Measurements from ENCODE around the gene SLC29A2.

SLC29A2 gene

DNA sequence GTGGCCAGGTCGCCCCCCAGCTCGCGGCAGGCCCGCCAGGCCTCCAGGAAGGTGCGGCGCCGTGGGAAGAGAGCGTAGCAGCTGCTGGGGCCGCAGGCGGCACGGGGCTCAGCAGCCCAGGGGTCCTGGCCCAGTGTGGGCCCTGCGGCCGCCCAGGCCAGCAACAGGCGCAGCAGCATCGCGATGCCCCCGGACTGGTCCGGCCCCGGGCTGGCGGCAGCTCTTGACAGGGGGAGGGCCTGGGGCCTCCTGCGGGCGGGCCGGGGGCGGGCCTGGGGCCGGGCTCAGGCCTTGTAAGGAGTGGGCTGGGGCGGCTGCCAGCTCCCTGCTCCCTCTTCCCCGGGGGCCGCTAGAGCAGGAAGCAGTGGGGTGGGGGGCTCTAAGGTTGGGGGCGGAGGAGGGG is 54.7 kb downstream of the SLC29A2 start, which contains the start of gene CD248:
Gene CD248 (minus strand): TSS at position 196 of the 403 bp plus-strand sequence. CDS start 17 bp downstream, at position 179.
- DNase-seq (ENCODE audit: insufficient read length, low spot score) = no peak
- no peak for FAIRE-seq
- TF ChIP-seq POLR2A (IDR thresholded peaks at IDR 0.05; ENCODE audit: low read depth, low read length) = no peak

DNA sequence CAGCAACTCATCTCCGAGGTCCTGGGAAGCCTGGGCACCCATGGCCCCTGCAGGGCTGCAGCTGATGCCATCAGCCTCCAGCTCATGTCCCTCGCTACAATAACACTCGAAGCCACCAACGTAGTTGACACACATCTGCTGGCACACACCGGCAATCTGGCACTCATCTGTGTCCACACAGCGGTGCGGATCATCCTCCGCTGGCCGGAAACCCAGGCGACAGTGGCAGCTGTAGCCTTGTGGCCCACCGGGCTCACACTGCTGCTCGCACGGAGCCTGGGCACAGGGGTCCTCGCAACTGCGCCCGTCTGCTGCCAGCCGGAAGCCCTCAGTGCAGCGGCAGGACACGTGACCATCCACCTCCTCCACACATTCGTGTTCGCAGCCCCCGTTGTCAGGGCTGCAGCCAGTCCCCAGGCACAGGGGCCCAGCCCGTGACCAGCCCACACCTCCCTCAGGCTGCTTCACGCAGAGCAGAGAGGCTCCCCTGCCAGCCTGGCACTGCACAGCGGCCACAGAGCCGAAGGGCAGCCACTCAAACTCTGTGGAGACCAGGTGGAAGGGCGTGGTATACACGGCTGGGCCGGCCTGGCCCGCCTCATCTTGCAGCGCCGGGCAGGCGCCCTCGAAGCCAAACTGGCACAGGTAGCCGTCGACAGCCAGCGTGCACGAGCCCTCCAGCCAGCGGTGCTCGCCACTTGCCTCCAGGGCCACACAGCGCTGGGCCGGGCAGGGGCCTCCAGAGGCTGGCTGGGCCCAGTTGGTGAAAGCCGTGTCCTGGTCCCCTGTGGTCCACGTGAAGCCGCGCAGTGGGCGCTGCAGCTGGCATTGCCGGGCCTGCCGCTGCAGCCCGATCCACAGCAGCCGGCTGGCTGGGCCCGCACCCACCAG is 55.4 kb downstream of the SLC29A2 start:
- DNase-seq (ENCODE audit: insufficient read length, low spot score) (no peak), FAIRE-seq (no peak)
- TF ChIP-seq POLR2A (IDR thresholded peaks at IDR 0.05; ENCODE audit: low read depth, low read length) = no peak

DNA sequence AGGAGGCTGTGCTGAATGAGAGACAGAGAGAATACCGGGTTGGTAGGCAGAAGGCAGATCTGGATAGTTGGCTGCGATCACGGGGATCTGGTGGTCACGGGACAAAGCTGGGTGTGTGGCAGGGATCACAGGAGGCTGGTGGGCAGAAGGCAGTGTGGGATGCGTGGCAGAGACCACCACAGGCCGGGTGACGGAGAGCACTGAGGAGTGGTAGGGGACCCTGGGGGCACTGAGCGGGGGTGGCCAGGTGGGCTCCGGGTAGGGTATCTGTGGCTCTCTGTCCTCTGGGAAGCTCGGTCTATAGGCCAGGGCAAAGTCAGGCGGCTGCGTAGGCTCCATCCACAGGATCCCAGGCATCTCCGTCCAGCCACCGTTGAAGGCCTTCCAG is 56.1 kb downstream of the SLC29A2 start:
- no peak for TF ChIP-seq POLR2A (IDR thresholded peaks at IDR 0.05; ENCODE audit: low read depth, low read length)
- DNase-seq (ENCODE audit: insufficient read length, low spot score) (no peak), FAIRE-seq (no peak)

DNA sequence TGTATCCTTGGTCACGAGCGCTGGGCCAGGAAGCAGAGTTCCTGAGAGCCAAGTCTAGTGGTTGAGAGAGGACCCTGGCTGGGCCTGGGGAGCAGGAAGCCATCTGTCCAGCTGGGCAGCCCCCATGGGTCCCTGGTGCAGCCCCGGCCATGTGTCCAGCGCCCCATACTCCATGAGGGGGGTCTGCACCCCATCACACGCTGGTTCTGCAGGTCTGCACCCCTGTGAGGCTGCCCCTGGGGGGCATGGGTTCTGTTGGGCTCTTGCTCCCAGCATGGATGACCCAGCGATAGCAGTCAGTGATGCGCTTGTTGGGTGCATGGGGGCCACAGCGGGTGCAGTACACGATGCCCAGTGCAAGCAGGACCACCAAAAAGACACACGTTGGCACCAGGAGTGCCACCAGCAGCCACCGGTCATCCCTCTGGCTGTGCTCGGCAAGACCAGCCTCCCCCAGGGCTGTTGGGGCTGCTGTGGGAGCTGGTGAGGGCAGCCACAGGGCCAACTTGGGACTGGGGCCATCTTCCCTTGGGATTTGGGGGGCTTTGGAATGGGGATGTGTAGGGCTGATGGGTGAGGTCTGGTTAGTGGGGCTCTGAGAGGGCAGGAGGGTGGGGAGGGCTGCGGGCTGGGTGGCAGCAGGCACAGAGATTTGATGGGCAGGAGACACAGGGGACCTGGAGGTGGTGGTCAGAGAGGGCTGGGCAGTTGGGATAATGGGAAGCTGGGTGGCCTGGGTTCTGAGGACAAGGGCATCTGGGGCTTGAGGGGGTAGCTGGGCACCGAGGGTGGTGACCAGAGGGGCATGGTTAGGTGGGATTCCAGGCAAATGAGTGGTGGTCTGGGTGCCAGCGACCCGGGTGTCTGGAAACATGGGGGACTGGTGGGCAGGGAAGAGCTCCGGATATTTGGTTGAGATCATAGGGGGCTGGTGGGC is 56.7 kb downstream of the SLC29A2 start:
- FAIRE-seq (no peak), DNase-seq (ENCODE audit: insufficient read length, low spot score) (no peak)
- TF ChIP-seq POLR2A (IDR thresholded peaks at IDR 0.05; ENCODE audit: low read depth, low read length) = no peak

DNA sequence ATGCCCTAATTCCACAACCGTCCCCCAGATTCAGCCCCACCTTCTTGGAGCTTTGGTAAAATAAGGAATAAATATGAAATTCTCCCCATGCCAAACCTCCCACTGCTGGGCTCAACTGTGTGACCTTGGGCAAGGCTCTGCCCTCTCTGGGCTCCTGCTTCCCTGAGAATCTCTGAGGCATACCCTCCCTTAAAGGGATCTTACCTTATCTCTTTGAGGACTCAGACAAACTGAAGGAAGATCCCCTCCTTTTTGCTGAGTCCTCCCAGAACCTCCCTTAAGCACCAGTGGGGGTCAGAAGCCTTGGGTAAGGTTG is 57.4 kb downstream of the SLC29A2 start:
- no peak for FAIRE-seq
- TF ChIP-seq POLR2A (IDR thresholded peaks at IDR 0.05; ENCODE audit: low read depth, low read length) = no peak

DNA sequence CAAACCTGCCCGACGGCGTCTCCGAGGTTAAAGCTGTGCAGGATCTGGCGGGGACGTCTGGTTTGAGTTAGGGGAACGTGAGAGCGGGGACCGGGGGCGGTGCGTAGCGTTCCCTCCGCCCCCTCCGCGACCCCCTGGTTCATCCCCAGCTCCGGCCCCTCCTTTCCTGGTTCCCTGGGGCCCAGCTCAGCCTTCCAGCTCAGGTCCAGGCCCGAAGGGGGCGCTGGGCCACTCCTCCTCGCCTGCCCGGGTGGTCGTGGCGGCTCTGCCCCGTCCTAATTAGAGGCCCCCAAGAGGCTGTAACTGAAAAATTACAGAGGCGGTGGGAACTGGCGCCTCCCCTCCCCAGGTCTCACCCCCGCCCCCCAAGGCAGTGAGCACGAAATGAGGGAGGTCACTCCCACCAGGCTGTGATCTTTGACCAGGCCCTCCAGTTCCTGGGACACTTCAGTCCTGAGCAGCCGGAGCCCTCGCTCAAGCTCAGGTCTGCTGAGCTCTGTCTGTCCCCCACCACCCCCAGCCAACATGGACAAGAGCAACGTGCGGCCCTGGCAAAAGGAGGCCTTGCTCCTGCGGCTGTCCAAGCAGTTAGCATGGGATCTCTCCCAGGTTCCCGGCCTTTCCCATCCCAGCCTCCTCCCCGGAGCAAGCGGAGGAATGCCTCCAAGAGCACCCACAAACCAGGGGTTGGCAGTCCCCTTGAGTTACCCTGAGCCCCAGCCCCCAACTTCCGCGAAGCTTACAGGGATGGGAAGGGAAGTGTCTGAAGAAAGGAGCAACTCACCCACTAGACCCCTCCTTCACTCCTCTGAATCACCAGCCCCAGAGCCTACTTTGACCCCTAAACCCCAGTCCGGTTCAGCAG is 58.0 kb downstream of the SLC29A2 start:
- no peak for TF ChIP-seq POLR2A (IDR thresholded peaks at IDR 0.05; ENCODE audit: low read depth, low read length)
- no peak for FAIRE-seq
- no peak for DNase-seq (ENCODE audit: insufficient read length, low spot score)

More for the DNA sequence above, 57.4 kb downstream of the SLC29A2 start:
- DNase-seq (ENCODE audit: insufficient read length, low spot score) = no peak

DNA sequence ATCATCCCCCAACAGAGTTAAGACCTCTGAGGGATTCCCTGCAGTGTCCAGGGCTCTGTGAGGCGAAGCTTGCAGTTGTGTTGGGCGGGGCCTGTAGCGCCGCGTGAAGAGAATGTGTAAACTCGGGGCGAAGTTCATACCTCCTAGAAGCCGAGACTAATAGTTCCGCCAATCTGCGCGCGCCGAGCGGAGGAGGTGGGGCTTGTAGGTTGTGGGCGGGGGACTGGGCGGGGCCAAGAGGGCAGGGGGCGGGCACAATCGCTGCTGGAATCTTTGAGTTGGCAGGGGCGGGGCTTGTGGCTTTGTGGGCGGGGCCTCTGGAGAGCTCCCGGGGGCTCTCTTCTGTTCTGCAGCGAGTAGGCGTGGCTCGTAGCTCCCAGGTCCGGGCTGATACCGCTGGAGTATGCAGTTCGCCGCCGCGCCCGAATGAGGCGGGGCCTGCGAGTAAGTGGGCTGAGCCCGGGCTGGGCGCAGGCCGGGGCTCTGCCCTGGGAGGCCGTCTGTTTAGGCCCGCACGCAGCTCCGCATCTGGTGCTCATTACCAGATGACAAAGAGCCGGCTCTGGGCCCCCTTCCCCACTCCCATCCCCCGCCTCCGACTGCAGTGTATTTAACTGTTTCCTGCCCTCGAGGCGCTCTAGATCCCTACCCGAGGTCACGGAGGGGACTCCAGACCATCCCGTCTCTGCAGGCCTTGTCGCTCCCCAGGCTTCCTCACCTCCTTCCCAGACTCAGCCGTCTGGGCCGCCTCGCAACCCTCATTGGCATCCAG is 58.8 kb downstream of the SLC29A2 start:
- peak; percentile 31; the same call in 1 of the 2 replicates for TF ChIP-seq POLR2A (IDR thresholded peaks at IDR 0.05; ENCODE audit: low read depth, low read length)
- DNase-seq (ENCODE audit: insufficient read length, low spot score) (peak; percentile 98), FAIRE-seq (no peak)

Data from H54 (cell line).